ENCODE results near the gene MT1M.

MT1M gene

GRCh38 chr16:56629531-56629930 is 2.9 kb upstream of the MT1M start:
- no peak for DNase-seq

- no peak for DNase-seq
Observed at GRCh38 chr16:56630134-56630533, 2.3 kb upstream of the MT1M start.

- DNase-seq, result no peak
Observed at GRCh38 chr16:56631197-56631596, 1.3 kb upstream of the MT1M start.

GRCh38 chr16:56631832-56632155 is 665 bp upstream of the MT1M start:
- no peak for DNase-seq

GRCh38 chr16:56632848-56633365 is 448 bp downstream of the MT1M start:
- no peak for DNase-seq

- no peak for DNase-seq
Observed at GRCh38 chr16:56633535-56633934, 1.1 kb downstream of the MT1M start.

GRCh38 chr16:56634715-56635440 is 2.4 kb downstream of the MT1M start:
- DNase-seq, result no peak

GRCh38 chr16:56635441-56635967 is 3.0 kb downstream of the MT1M start:
- no peak for DNase-seq

GRCh38 chr16:56636616-56637413 is 4.4 kb downstream of the MT1M start:
- DNase-seq, result no peak

GRCh38 chr16:56637814-56638750 is 5.6 kb downstream of the MT1M start, which contains the start of gene MT1A:
MT1A (plus strand) TSS chr16:56638666; CDS start chr16:56638739, 73 bp downstream.
- DNase-seq, result no peak

- no peak for DNase-seq
Observed at GRCh38 chr16:56639045-56639444, 6.6 kb downstream of the MT1M start.

GRCh38 chr16:56640076-56640475 is 7.6 kb downstream of the MT1M start:
- no peak for DNase-seq

- DNase-seq, result no peak
Observed at GRCh38 chr16:56641166-56641565, 8.7 kb downstream of the MT1M start.

GRCh38 chr16:56643080-56643778 is 10.8 kb downstream of the MT1M start:
- no peak for DNase-seq

GRCh38 chr16:56643833-56644232 is 11.4 kb downstream of the MT1M start:
- no peak for DNase-seq

GRCh38 chr16:56645311-56645710 is 12.9 kb downstream of the MT1M start:
- no peak for DNase-seq

GRCh38 chr16:56645838-56646237 is 13.4 kb downstream of the MT1M start:
- DNase-seq, result no peak

- DNase-seq, result no peak
Observed at GRCh38 chr16:56647641-56648431, 15.4 kb downstream of the MT1M start.

GRCh38 chr16:56649271-56649670 is 16.8 kb downstream of the MT1M start:
- no peak for DNase-seq

- no peak for DNase-seq
Observed at GRCh38 chr16:56649820-56650219, 17.4 kb downstream of the MT1M start.

GRCh38 chr16:56651586-56651985 is 19.1 kb downstream of the MT1M start, which contains the start of gene MT1B:
MT1B (plus strand) TSS chr16:56651886; CDS start chr16:56651954, 68 bp downstream.
- DNase-seq, result no peak

All from DMS 273 treated with DMSO at 0.1 percent for 48 hours (cell line).